H9 (cell line): ENCODE measurements around the gene FOXO6. TPM values are rescaled to one million over a fixed set of nuclear protein-coding genes. Genes with fewer than 3 reads are reported as not detected.

Experiments
- DNase-seq: peaks from one replicate; pipeline ENCODE4 v3.0.0-alpha.2; 2017
- H2AFZ ChIP-seq: one replicate; pipeline ENCODE4 v1.6.1; 2013; ENCODE audit warnings: mild to moderate bottlenecking, low read length, control low read depth, moderate library complexity
- H2AK5ac ChIP-seq: 2 replicates; pipeline ENCODE4 v1.6.1; 2013; ENCODE audit warnings: low read length, control low read depth, mixed read lengths; ENCODE audit not compliant: insufficient read length
- H2BK120ac ChIP-seq: one replicate; pipeline ENCODE4 v1.6.1; 2013; ENCODE audit warnings: low read depth, mild to moderate bottlenecking, low read length, control low read depth, inconsistent platforms; ENCODE audit not compliant: poor library complexity, severe bottlenecking
- H2BK12ac ChIP-seq: 2 replicates; pipeline ENCODE4 v1.6.1; 2013; ENCODE audit warnings: low read length, control low read depth, mixed read lengths, low read depth; ENCODE audit not compliant: insufficient read length
- H2BK15ac ChIP-seq: 2 replicates; pipeline ENCODE4 v1.6.1; 2013; ENCODE audit warnings: low read depth, low read length, control low read depth
- H2BK20ac ChIP-seq: one replicate; pipeline ENCODE4 v1.6.1; 2013; ENCODE audit warnings: low read depth, mild to moderate bottlenecking, low read length, control low read depth, inconsistent platforms; ENCODE audit not compliant: poor library complexity, severe bottlenecking
- H2BK5ac ChIP-seq: 2 replicates; pipeline ENCODE4 v1.6.1; 2013; ENCODE audit warnings: low read length, control low read depth, mixed read lengths; ENCODE audit not compliant: insufficient read length
- H3K14ac ChIP-seq: 2 replicates; pipeline ENCODE4 v1.6.1; 2013; ENCODE audit warnings: low read length, control low read depth; ENCODE audit not compliant: insufficient read depth
- H3K18ac ChIP-seq: 2 replicates; pipeline ENCODE4 v1.6.1; 2013; ENCODE audit warnings: low read depth, mild to moderate bottlenecking, mixed read lengths, low read length, control low read depth; ENCODE audit not compliant: insufficient read length
- H3K23ac ChIP-seq: 2 replicates; pipeline ENCODE4 v1.6.1; 2013; ENCODE audit warnings: low read length, control low read depth, mixed read lengths, low read depth; ENCODE audit not compliant: insufficient read length
- H3K23me2 ChIP-seq: 2 replicates; pipeline ENCODE4 v1.6.1; 2013; ENCODE audit warnings: low read depth, mild to moderate bottlenecking, mixed read lengths, low read length, control low read depth; ENCODE audit not compliant: insufficient read length, poor library complexity, severe bottlenecking
- H3K27ac ChIP-seq: 2 replicates; pipeline ENCODE4 v1.5.1; 2013; ENCODE audit warnings: low read length, control low read depth, mixed read lengths, low read depth; ENCODE audit not compliant: insufficient read length
- H3K27me3 ChIP-seq: 2 replicates; pipeline ENCODE4 v1.6.1; 2013; ENCODE audit warnings: low read length, control low read depth, inconsistent platforms; ENCODE audit not compliant: insufficient read depth
- H3K4ac ChIP-seq: 2 replicates; pipeline ENCODE4 v1.6.1; 2013; ENCODE audit warnings: low read depth, mild to moderate bottlenecking, control low read depth, inconsistent platforms, low read length, moderate library complexity
- H3K4me1 ChIP-seq: 2 replicates; pipeline ENCODE4 v1.6.1; 2013; ENCODE audit warnings: low read length, control low read depth, inconsistent platforms; ENCODE audit not compliant: insufficient read depth
- H3K4me2 ChIP-seq: 2 replicates; pipeline ENCODE4 v1.6.1; 2013; ENCODE audit warnings: low read length, control low read depth, mixed read lengths; ENCODE audit not compliant: insufficient read length, insufficient read depth
- H3K56ac ChIP-seq: 2 replicates; pipeline ENCODE4 v1.6.1; 2013; ENCODE audit warnings: low read depth, mild to moderate bottlenecking, mixed read lengths, low read length, control low read depth; ENCODE audit not compliant: insufficient read length
- H3K79me1 ChIP-seq: 2 replicates; pipeline ENCODE4 v1.6.1; 2013; ENCODE audit warnings: low read depth, mild to moderate bottlenecking, moderate library complexity, low read length, control low read depth, inconsistent platforms; ENCODE audit not compliant: insufficient read depth, poor library complexity, severe bottlenecking
- H3K79me2 ChIP-seq: 2 replicates; pipeline ENCODE4 v1.6.1; 2013; ENCODE audit warnings: low read length, control low read depth, inconsistent platforms; ENCODE audit not compliant: insufficient read depth
- H3K9ac ChIP-seq: 2 replicates; pipeline ENCODE4 v1.6.1; 2013; ENCODE audit warnings: low read length, control low read depth, mixed read lengths; ENCODE audit not compliant: insufficient read length; ENCODE audit errors: extremely low read depth
- H3K9me3 ChIP-seq: one replicate; pipeline ENCODE4 v1.6.1; 2013; ENCODE audit warnings: low read depth, low read length, inconsistent platforms; ENCODE audit not compliant: control insufficient read depth
- H3T11ph ChIP-seq: one replicate; pipeline ENCODE4 v1.6.1; 2013; ENCODE audit warnings: mild to moderate bottlenecking, low read length, control low read depth, inconsistent platforms
- H4K20me1 ChIP-seq: one replicate; pipeline ENCODE4 v1.6.1; 2013; ENCODE audit not compliant: control insufficient read depth, insufficient read length, insufficient read depth
- H4K5ac ChIP-seq: 2 replicates; pipeline ENCODE4 v1.6.1; 2013; ENCODE audit warnings: low read depth, mild to moderate bottlenecking, mixed read lengths, low read length, control low read depth; ENCODE audit not compliant: insufficient read length
- H4K8ac ChIP-seq: replicated peaks from 2 replicates; pipeline ENCODE4 v1.6.1; 2013; ENCODE audit warnings: low read length, control low read depth, mixed read lengths, low read depth; ENCODE audit not compliant: insufficient read length
- H4K91ac ChIP-seq: 2 replicates; pipeline ENCODE4 v1.6.1; 2013; ENCODE audit warnings: low read depth, mild to moderate bottlenecking, moderate library complexity, mixed read lengths, low read length, control low read depth; ENCODE audit not compliant: insufficient read length
- H3K27ac Mint-ChIP-seq, 3 experiments: 2 replicates in 2 of 3; 3 replicates in 1 of 3; pipeline ENCODE4 v1.8.0; 2020 to 2021; ENCODE audit warnings: mixed read lengths in 3 of 3, mild to moderate bottlenecking in 1 of 3, moderate library complexity in 1 of 3
- H3K27me3 Mint-ChIP-seq: 2 replicates; pipeline ENCODE4 v1.8.0; 2021; ENCODE audit warnings: low read depth, mild to moderate bottlenecking, moderate library complexity, mixed read lengths
- H3K36me3 Mint-ChIP-seq, 3 experiments: 2 replicates in 2 of 3; 3 replicates in 1 of 3; pipeline ENCODE4 v1.8.0; 2020 to 2021; ENCODE audit warnings: low read depth in 3 of 3, mixed read lengths in 3 of 3; ENCODE audit not compliant: insufficient read depth in 1 of 3
- H3K4me1 Mint-ChIP-seq, 2 experiments: 2 replicates each; pipeline ENCODE4 v1.8.0; 2020; ENCODE audit warnings: mixed read lengths in 2 of 2
- H3K4me3 Mint-ChIP-seq, 2 experiments: 2 replicates in 1 of 2; 3 replicates in 1 of 2; pipeline ENCODE4 v1.8.0; 2020 to 2021; ENCODE audit warnings: mild to moderate bottlenecking in 2 of 2, mixed read lengths in 2 of 2, moderate library complexity in 1 of 2
- H3K9me3 Mint-ChIP-seq, 2 experiments: 2 replicates in 1 of 2; 3 replicates in 1 of 2; pipeline ENCODE4 v1.8.0; 2020; ENCODE audit warnings: mild to moderate bottlenecking in 2 of 2, mixed read lengths in 2 of 2, moderate library complexity in 1 of 2
- CTCF ChIP-seq: fragments of 200-600 bp; sonication (generic); conservative IDR thresholded peaks from 3 replicates; pipeline ENCODE4 v1.8.0; 2021; ENCODE audit warnings: antibody characterized with exemption, mild to moderate bottlenecking
- WGBS: extraction: QIAGEN DNeasy Blood & Tissue Kit; methylation state at CpG from one replicate; pipeline ENCODE4 v1.1.7; 2013; ENCODE audit warnings: missing lambda C conversion rate, low lambda C conversion rate, mixed read lengths; ENCODE audit not compliant: insufficient read length; ENCODE audit errors: extremely low coverage; 5-methylcytosine and 5-hydroxymethylcytosine counted together
- total RNA-seq: library from RNA; stranded (reverse); gene quantifications from 2 replicates; pipeline ENCODE4 v1.2.1, GENCODE V29; 2021

The FOXO6 gene
- total RNA-seq, 1 experiment from 2014 or later: 0.83 TPM

GRCh38 chr1:41373373-41373772 lies 12.1 kb downstream of the FOXO6 start:
- no peak overlapping the region for H2BK12ac ChIP-seq
- no peak overlapping the region for H2BK15ac ChIP-seq
- no peak overlapping the region for H3K9ac ChIP-seq
- H3K36me3 Mint-ChIP-seq: no peaks in the 10 kb centered on the region; a peak in 1 of 7 replicates
- H3K18ac ChIP-seq: no peak overlapping the region
- peaks cover 21% of the 10 kb centered on the region; the same call in 1 of the 2 replicates for H3K4me1 ChIP-seq
- no peak overlapping the region for H4K91ac ChIP-seq
- no CpG with 5 or more reads among the region's 6 CpGs for WGBS
- no peaks in the 10 kb centered on the region for H3K27me3 ChIP-seq
- peak overlapping the region in 1 of 2 experiments; percentile 13; a peak in 2 of 5 replicates for H3K4me3 Mint-ChIP-seq
- H3K14ac ChIP-seq: no peak overlapping the region
- H4K5ac ChIP-seq: no peak overlapping the region
- DNase-seq: no peak
- H3K23me2 ChIP-seq: no peaks in the 10 kb centered on the region
- H2BK20ac ChIP-seq: no peak overlapping the region
- H4K20me1 ChIP-seq: no peaks in the 10 kb centered on the region
- no peak overlapping the region for H4K8ac ChIP-seq
- H3K4ac ChIP-seq: no peak overlapping the region
- H3T11ph ChIP-seq: no peak overlapping the region
- H3K79me2 ChIP-seq: no peaks in the 10 kb centered on the region
- no peaks in the 10 kb centered on the region for H3K9me3 Mint-ChIP-seq
- H3K27ac Mint-ChIP-seq: no peak overlapping the region; a peak in 1 of 7 replicates
- no peak overlapping the region for H3K27ac ChIP-seq
- H2BK5ac ChIP-seq: no peak overlapping the region
- no peaks in the 10 kb centered on the region for H3K9me3 ChIP-seq
- no peak for TF ChIP-seq CTCF
- peaks cover 54% of the 10 kb centered on the region for H3K27me3 Mint-ChIP-seq
- no peak overlapping the region for H3K56ac ChIP-seq
- H3K4me1 Mint-ChIP-seq: peaks cover 40 to 50% of the 10 kb centered on the region in 2 experiments
- H2AK5ac ChIP-seq: no peak overlapping the region
- no peak overlapping the region for H2BK120ac ChIP-seq
- no peaks in the 10 kb centered on the region for H3K79me1 ChIP-seq
- H2AFZ ChIP-seq: no peak overlapping the region
- no peak overlapping the region for H3K23ac ChIP-seq
- no peak overlapping the region for H3K4me2 ChIP-seq
